ENCODE measurements around the gene MVD. TPM values are rescaled to one million over a fixed set of nuclear protein-coding genes. Genes with fewer than 3 reads are reported as not detected.

Gene MVD
- total and polyA plus RNA-seq, 2 of the 4 experiments (the other 2 are of a cell fraction): 18.3 to 28.4 TPM

DNA sequence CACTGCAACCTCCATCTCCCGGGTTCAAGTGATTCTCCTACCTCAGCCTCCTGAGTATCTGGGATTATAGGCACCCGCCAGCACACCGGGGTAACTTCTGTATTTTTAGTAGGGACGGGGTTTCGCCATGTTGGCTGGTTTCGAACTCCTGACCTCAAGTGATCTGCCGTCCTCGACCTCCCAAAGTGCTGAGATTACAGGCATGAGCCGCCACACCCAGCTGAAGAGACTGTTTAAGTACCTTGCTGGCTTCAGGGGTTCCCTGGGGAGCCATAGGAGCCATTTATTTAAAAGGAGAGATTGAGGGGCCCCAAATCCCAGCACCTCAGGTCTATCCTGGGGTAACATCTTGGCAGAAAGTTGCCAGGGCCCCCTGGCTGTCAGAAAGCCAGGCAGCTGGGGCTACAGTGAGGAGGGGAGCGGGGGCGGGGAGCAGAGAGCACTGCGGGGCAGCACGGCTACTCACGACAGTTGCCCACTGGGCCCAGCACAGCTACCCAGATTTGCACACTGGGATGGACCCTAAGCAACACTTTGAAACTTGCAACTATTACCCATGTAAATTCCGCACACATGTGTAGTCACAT is 21.8 kb upstream of the MVD start:
- intact Hi-C loops (cut with micrococcal nuclease): loop anchor here (1.0 kb wide), 1 partner anchor 21 kb away; the partner anchor contains the start of gene MVD
- H2AK5ac ChIP-seq (ENCODE audit: low read depth, low read length): no peak overlapping the region
- H3K4me1 ChIP-seq (ENCODE audit: control insufficient read depth, insufficient read depth, low read length): peaks cover 7% of the 10 kb centered on the region; the same call in 1 of the 2 replicates
- H3K23ac ChIP-seq (ENCODE audit: low read depth, low read length): no peak overlapping the region
- no peaks in the 10 kb centered on the region for H3K36me3 ChIP-seq (ENCODE audit: control insufficient read depth, insufficient read depth, low read length)
- no peak overlapping the region for H2AK9ac ChIP-seq (replicated peaks; ENCODE audit: low read depth, low read length, poor library complexity)
- in situ Hi-C loops (cut with MboI; ENCODE audit: low sequenced_read_pairs): no loop called here
- no peak overlapping the region for H3K18ac ChIP-seq (ENCODE audit: low read depth, low read length)
- no peaks in the 10 kb centered on the region for H3K79me1 ChIP-seq (ENCODE audit: low read depth in 1 of 2, low read length in 2 of 2)
- no peak overlapping the region for H4K8ac ChIP-seq (ENCODE audit: low read depth in 2 of 2, low read length in 2 of 2)
- no peak overlapping the region for H3K14ac ChIP-seq (replicated peaks; ENCODE audit: low read depth, low read length)
- H2BK20ac ChIP-seq (ENCODE audit: low read depth, low read length): no peak overlapping the region
- H4K5ac ChIP-seq (ENCODE audit: low read depth, low read length): no peak overlapping the region
- peaks cover 7% of the 10 kb centered on the region; the same call in 1 of the 2 replicates for H4K20me1 ChIP-seq (ENCODE audit: insufficient read depth, low read length)
- no peaks in the 10 kb centered on the region for H3K9me3 ChIP-seq (ENCODE audit: control insufficient read depth, insufficient read depth, low read length)
- no peak overlapping the region for H3K56ac ChIP-seq (ENCODE audit: extremely low read depth, insufficient read depth, low read length)
- dilution Hi-C loops (cut with HindIII; ENCODE audit: low sequenced_read_pairs, unreplicated experiment): no loop called here
- no peak overlapping the region for H3K9ac ChIP-seq (ENCODE audit: low read depth, low read length)
- peak overlapping the region; percentile 84 for H2AFZ ChIP-seq (replicated peaks; ENCODE audit: low read length, poor library complexity)
- H3K27ac ChIP-seq (ENCODE audit: insufficient read depth, low read length): no peak overlapping the region
- H3K4me3 ChIP-seq (ENCODE audit: insufficient read depth, low read depth, low read length): no peak overlapping the region
- H2BK15ac ChIP-seq (ENCODE audit: low read depth, low read length): no peak overlapping the region
- H4K91ac ChIP-seq (ENCODE audit: insufficient read depth, low read depth, low read length): no peak overlapping the region
- no peak overlapping the region for H3K4ac ChIP-seq (ENCODE audit: low read depth, low read length)
- peaks cover 28% of the 10 kb centered on the region for H3K27me3 ChIP-seq (ENCODE audit: control insufficient read depth, insufficient read depth, low read length)
- no peaks in the 10 kb centered on the region for H3K9me1 ChIP-seq (ENCODE audit: insufficient read depth, low read length)
- no peak for TF ChIP-seq FOS (IDR thresholded peaks at IDR 0.05; ENCODE audit: low read depth, low read length)
- no peak for TF ChIP-seq CHD1 (IDR thresholded peaks at IDR 0.05; ENCODE audit: low read depth, low read length)
- TF ChIP-seq ELK1 (IDR thresholded peaks at IDR 0.05; ENCODE audit: borderline replicate concordance, low read depth, low read length): no peak
- no peak for TF ChIP-seq MAZ (IDR thresholded peaks at IDR 0.05; ENCODE audit: borderline replicate concordance, low read depth, low read length)
- no peak for TF ChIP-seq MAFK (IDR thresholded peaks at IDR 0.05; ENCODE audit: low read depth, low read length)
- TF ChIP-seq MXI1 (IDR thresholded peaks at IDR 0.05; ENCODE audit: borderline replicate concordance, low read depth, low read length): no peak
- TF ChIP-seq BHLHE40 (IDR thresholded peaks at IDR 0.05; ENCODE audit: low read depth, low read length): no peak
- TF ChIP-seq CEBPB (IDR thresholded peaks at IDR 0.05; ENCODE audit: low read depth, low read length): no peak
- no peak overlapping the region for H2BK120ac ChIP-seq (ENCODE audit: low read depth, low read length)
- no peak overlapping the region for H3K4me2 ChIP-seq (ENCODE audit: low read depth, low read length)
- WGBS, 2 experiments (ENCODE audit: extremely low coverage in 2 of 2, insufficient read length in 1 of 2): 80% methylated on average over 3 of the region's 15 CpGs; no CpG with 5 or more reads in 1 of the 2 experiments
- POLR2A ChIA-PET (ENCODE audit: unreplicated experiment): no interaction called here
- no TSS peak for BruUV-seq (replicated peaks)
- CTCF ChIA-PET: interaction anchor here (0.9 kb wide), 1 partner anchor 88 kb away, joined by 4 read pairs; no protein-coding TSS in a partner anchor
- DNase-seq (no peak), ATAC-seq (ENCODE audit: low read depth) (peak; percentile 2; the same call in 1 of the 2 replicates)
- H2BK5ac ChIP-seq (ENCODE audit: low read depth, low read length, poor library complexity, severe bottlenecking): no peak overlapping the region
